ENCODE data around the gene ZW10. TPM values are rescaled to one million over a fixed set of nuclear protein-coding genes. Genes with fewer than 3 reads are reported as not detected.
"Not testable (repeated sequence)": the region's sequence is repeated elsewhere in the genome, so short reads cannot be mapped to it uniquely, and the experiment has no call there.

The ZW10 gene
- total RNA-seq, 1 experiment from 2014 or later = 19.3 TPM

DNA sequence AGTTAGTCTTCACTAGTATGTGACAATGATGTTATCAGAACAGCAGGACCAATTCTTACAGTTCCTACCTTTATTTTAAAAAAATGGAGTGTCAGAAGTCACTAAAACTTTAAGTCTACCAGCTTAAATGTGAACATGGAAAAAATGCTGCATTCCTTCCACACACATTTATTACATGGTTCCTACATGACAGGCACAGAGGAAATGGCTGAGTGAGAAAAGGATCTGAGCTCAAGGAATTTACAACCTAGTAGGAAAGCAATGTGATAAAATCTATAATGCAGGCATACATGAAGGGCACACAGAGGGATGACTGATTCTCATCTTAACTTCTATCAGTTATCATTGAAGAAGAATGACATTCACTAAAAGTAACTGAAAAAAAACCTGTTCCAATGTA is 29.1 kb upstream of the ZW10 start:
- TF ChIP-seq EZH2 (IDR thresholded peaks at IDR 0.05; ENCODE audit: low read depth) = no peak
- TF ChIP-seq, protein P1, sequence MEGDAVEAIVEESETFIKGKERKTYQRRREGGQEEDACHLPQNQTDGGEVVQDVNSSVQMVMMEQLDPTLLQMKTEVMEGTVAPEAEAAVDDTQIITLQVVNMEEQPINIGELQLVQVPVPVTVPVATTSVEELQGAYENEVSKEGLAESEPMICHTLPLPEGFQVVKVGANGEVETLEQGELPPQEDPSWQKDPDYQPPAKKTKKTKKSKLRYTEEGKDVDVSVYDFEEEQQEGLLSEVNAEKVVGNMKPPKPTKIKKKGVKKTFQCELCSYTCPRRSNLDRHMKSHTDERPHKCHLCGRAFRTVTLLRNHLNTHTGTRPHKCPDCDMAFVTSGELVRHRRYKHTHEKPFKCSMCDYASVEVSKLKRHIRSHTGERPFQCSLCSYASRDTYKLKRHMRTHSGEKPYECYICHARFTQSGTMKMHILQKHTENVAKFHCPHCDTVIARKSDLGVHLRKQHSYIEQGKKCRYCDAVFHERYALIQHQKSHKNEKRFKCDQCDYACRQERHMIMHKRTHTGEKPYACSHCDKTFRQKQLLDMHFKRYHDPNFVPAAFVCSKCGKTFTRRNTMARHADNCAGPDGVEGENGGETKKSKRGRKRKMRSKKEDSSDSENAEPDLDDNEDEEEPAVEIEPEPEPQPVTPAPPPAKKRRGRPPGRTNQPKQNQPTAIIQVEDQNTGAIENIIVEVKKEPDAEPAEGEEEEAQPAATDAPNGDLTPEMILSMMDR (conservative IDR thresholded peaks at IDR 0.05) = no peak
- intact Hi-C loops (cut with micrococcal nuclease; ENCODE audit: unreplicated experiment) = no loop called here
- H3K79me2 ChIP-seq (ENCODE audit: low read depth) = no peaks in the 10 kb centered on the region
- H3K36me3 ChIP-seq (ENCODE audit: low read depth) = no peaks in the 10 kb centered on the region
- no peaks in the 10 kb centered on the region for H4K20me1 ChIP-seq (ENCODE audit: insufficient read depth)
- no peaks in the 10 kb centered on the region for H3K9me2 ChIP-seq (ENCODE audit: insufficient read depth)
- no peaks in the 10 kb centered on the region for H3F3A ChIP-seq (ENCODE audit: insufficient read depth, low read depth)
- no peaks in the 10 kb centered on the region for H3K9me3 ChIP-seq (ENCODE audit: insufficient read depth, low read depth)
- H3K4me2 ChIP-seq = no peak overlapping the region
- no peak overlapping the region for H3K27ac ChIP-seq
- no TSS peak for BruUV-seq (replicated peaks)
- CTCF ChIA-PET = no interaction called here
- DNase-seq = no peak
- H2AFZ ChIP-seq = no peak overlapping the region
- POLR2A ChIA-PET (ENCODE audit: unreplicated experiment) = no interaction called here
- no peaks in the 10 kb centered on the region for H3K4me1 ChIP-seq (replicated peaks; ENCODE audit: insufficient read depth)
- no peaks in the 10 kb centered on the region for H3K27me3 ChIP-seq (ENCODE audit: insufficient read depth, low read depth)
- H3K4me3 ChIP-seq = no peak overlapping the region

DNA sequence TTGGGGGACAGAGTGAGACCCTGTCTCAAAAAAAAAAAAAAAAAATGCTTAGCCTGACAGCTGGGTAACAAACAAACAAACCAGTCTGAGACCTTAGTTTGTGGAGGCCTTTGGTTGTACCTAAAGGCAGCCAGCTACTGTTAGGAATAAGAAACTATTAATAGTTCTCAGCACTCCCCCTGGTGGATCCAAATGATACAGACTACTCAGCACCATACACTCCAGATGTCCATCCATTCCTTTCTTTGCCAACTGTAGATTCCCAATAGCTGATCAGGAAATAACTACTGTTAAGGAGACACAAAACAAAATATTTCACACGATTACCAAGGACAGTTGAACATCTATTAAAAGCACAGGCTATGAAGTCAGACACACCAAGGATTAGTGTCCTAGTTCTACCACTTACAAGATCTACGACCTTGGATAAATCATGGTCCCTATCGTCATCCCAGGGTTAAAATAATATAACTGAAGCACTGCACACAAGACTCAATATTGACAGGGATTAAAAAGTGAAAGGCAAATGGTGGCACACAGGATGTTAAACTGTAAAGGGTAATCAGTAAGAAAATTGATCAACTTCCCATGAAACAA is 23.3 kb upstream of the ZW10 start:
- Histone ChIP-seq H2AFZ (no peak overlapping the region), H3K9me2 (ENCODE audit: insufficient read depth) (no peaks in the 10 kb centered on the region), H3K4me2 (no peak overlapping the region), H3K9me3 (ENCODE audit: insufficient read depth, low read depth) (no peaks in the 10 kb centered on the region), H3K4me1 (replicated peaks; ENCODE audit: insufficient read depth) (no peaks in the 10 kb centered on the region), H3K79me2 (ENCODE audit: low read depth) (no peaks in the 10 kb centered on the region), H3K4me3 (no peak overlapping the region), H3K36me3 (ENCODE audit: low read depth) (no peaks in the 10 kb centered on the region), H3K27me3 (ENCODE audit: insufficient read depth, low read depth) (no peaks in the 10 kb centered on the region), H4K20me1 (ENCODE audit: insufficient read depth) (no peaks in the 10 kb centered on the region), H3K27ac (no peak overlapping the region), H3F3A (ENCODE audit: insufficient read depth, low read depth) (no peaks in the 10 kb centered on the region)
- intact Hi-C loops (cut with micrococcal nuclease; ENCODE audit: unreplicated experiment) = loop anchor here (5.0 kb wide), 1 partner anchor 489 kb away; no protein-coding TSS in a partner anchor
- no TSS peak for BruUV-seq (replicated peaks)
- ChIA-PET POLR2A (ENCODE audit: unreplicated experiment) (no interaction called here), CTCF (interaction anchor here (1.1 kb wide), 1 partner anchor 66 kb away, joined by 3 read pairs; no protein-coding TSS in a partner anchor)
- no peak for TF ChIP-seq EZH2 (IDR thresholded peaks at IDR 0.05; ENCODE audit: low read depth)
- TF ChIP-seq, protein P1 (conservative IDR thresholded peaks at IDR 0.05) = peak; percentile 77
- no peak for DNase-seq

DNA sequence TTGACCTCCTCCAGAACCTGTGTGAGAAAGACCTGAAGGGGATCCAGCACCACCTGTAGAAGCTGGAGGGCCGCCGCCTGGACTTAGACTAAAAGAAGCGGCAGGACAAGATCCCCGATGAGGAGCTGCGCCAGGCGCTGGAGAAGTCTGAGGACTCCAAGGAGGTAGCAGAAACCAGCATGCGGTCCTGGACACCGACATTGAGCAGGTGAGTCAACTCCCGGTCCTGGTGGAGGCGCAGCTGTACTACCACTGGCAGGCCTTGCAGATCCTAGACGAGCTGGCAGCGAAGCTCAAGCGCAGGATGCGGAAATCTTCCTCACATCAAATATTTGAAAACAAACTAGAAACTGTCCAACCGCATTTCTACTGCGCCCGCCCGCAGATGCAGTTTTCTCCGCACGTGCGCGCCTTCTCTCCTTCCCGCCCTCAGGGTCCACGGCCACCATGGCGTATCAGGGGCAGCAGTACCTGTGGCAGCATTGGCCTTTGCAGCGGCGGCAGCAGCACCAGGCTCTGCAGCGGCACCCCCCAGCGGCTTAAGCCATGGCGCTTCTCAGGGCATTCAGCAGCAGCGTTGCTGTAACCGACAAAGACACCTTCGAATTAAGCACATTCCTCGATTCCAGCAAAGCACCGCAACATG is 16.3 kb upstream of the ZW10 start:
- H3K4me2 ChIP-seq = no peak overlapping the region
- no peaks in the 10 kb centered on the region for H4K20me1 ChIP-seq (ENCODE audit: insufficient read depth)
- H3K36me3 ChIP-seq (ENCODE audit: low read depth) = no peaks in the 10 kb centered on the region
- TF ChIP-seq, protein P1 (conservative IDR thresholded peaks at IDR 0.05) = no peak
- TF ChIP-seq EZH2 (IDR thresholded peaks at IDR 0.05; ENCODE audit: low read depth) = no peak
- no TSS peak for BruUV-seq (replicated peaks)
- no peak overlapping the region for H3K27ac ChIP-seq
- POLR2A ChIA-PET (ENCODE audit: unreplicated experiment) = no interaction called here
- no peaks in the 10 kb centered on the region for H3K9me3 ChIP-seq (ENCODE audit: insufficient read depth, low read depth)
- H3K27me3 ChIP-seq (ENCODE audit: insufficient read depth, low read depth) = peaks cover 36% of the 10 kb centered on the region
- H2AFZ ChIP-seq = no peak overlapping the region
- intact Hi-C loops (cut with micrococcal nuclease; ENCODE audit: unreplicated experiment) = no loop called here
- CTCF ChIA-PET = no interaction called here
- H3F3A ChIP-seq (ENCODE audit: insufficient read depth, low read depth) = no peaks in the 10 kb centered on the region
- DNase-seq = no peak
- no peaks in the 10 kb centered on the region for H3K4me1 ChIP-seq (replicated peaks; ENCODE audit: insufficient read depth)
- 0 out of 2 replicates have a peak, but pooled peaks cover 3% of the 10 kb centered on the region for H3K9me2 ChIP-seq (ENCODE audit: insufficient read depth)
- H3K4me3 ChIP-seq = no peak overlapping the region
- H3K79me2 ChIP-seq (ENCODE audit: low read depth) = no peaks in the 10 kb centered on the region

DNA sequence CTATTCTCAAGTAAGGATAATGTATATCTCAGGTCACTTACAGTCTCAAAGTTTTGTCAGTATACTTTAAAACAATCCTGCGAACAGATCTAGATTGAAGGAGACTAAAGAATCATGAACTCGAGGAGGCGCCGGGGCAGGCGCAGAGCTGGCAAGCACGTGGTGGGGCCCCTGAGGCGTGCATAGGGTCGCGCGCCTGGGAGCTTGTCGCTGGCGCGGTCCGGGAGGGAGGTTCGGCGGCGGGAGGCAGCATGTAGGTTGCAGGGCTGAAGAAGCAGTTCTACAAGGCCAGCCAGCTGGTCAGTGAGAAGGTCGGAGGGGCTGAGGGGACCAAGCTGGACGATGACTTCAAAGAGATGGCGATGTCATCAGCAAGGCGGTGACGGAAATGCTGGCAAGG is 15.5 kb upstream of the ZW10 start:
- H3K36me3 ChIP-seq (ENCODE audit: low read depth); H3K9me3 ChIP-seq (ENCODE audit: insufficient read depth, low read depth); CTCF ChIA-PET; DNase-seq; H3K27ac ChIP-seq; H4K20me1 ChIP-seq (ENCODE audit: insufficient read depth); H3K9me2 ChIP-seq (ENCODE audit: insufficient read depth); H3K4me1 ChIP-seq (replicated peaks; ENCODE audit: insufficient read depth); BruUV-seq (replicated peaks); intact Hi-C loops (cut with micrococcal nuclease; ENCODE audit: unreplicated experiment); H3F3A ChIP-seq (ENCODE audit: insufficient read depth, low read depth); H3K79me2 ChIP-seq (ENCODE audit: low read depth); H2AFZ ChIP-seq; POLR2A ChIA-PET (ENCODE audit: unreplicated experiment); H3K4me2 ChIP-seq; H3K4me3 ChIP-seq: not testable (repeated sequence)
- H3K27me3 ChIP-seq (ENCODE audit: insufficient read depth, low read depth) = peaks cover 44% of the 10 kb centered on the region

All from PC-9 (cell line).